Measurements from ENCODE around the gene MRPL54. TPM values are rescaled to one million over a fixed set of nuclear protein-coding genes. Genes with fewer than 3 reads are reported as not detected.

The MRPL54 gene
- total RNA-seq, 1 donor from 2014 or later = 120 TPM

DNA sequence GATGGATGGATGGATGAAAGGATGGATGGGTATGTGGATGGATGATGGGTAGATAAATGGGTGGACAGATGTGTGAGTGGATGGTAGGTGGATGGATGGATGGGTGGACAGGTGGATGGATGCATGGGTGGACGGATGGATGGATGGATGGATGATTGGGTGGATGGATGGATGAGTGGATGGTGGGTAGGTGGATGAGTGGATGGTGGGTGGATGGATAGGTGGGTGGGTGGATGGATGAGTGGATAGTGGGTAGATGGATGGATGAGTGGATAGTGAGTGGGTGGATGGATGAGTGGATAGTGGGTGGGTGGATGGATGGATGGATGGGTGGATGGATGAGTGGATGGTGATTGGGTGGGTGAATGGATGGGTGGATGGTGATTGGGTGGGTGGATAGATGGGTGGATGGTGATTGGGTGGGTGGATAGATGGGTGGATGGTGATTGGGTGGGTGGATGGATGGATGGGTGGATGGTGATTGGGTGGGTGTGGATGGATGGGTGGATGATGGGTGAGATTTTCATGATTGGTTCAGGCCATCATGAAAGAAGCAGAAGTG is 14.1 kb downstream of the MRPL54 start:
- TF ChIP-seq, protein P1, sequence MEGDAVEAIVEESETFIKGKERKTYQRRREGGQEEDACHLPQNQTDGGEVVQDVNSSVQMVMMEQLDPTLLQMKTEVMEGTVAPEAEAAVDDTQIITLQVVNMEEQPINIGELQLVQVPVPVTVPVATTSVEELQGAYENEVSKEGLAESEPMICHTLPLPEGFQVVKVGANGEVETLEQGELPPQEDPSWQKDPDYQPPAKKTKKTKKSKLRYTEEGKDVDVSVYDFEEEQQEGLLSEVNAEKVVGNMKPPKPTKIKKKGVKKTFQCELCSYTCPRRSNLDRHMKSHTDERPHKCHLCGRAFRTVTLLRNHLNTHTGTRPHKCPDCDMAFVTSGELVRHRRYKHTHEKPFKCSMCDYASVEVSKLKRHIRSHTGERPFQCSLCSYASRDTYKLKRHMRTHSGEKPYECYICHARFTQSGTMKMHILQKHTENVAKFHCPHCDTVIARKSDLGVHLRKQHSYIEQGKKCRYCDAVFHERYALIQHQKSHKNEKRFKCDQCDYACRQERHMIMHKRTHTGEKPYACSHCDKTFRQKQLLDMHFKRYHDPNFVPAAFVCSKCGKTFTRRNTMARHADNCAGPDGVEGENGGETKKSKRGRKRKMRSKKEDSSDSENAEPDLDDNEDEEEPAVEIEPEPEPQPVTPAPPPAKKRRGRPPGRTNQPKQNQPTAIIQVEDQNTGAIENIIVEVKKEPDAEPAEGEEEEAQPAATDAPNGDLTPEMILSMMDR (IDR thresholded peaks at IDR 0.05; ENCODE audit: insufficient read depth, low read length, poor library complexity, severe bottlenecking) = no peak
- Histone ChIP-seq H3K27me3 (ENCODE audit: control insufficient read depth, insufficient read depth, low read length) (peaks cover 10% of the 10 kb centered on the region), H3K4me3 (ENCODE audit: low read depth, low read length) (no peak overlapping the region), H3K36me3 (ENCODE audit: control insufficient read depth, insufficient read depth, low read length) (no peaks in the 10 kb centered on the region)
- DNase-seq (ENCODE audit: low read depth) = no peak

- no peak overlapping the region for H3K4me3 ChIP-seq (ENCODE audit: low read depth, low read length)
- H3K27me3 ChIP-seq (ENCODE audit: control insufficient read depth, insufficient read depth, low read length) = peaks cover 4% of the 10 kb centered on the region
- no peaks in the 10 kb centered on the region for H3K36me3 ChIP-seq (ENCODE audit: control insufficient read depth, insufficient read depth, low read length)
- no peak for DNase-seq (ENCODE audit: low read depth)
- TF ChIP-seq, protein P1 (IDR thresholded peaks at IDR 0.05; ENCODE audit: insufficient read depth, low read length, poor library complexity, severe bottlenecking) = no peak
Observed at GRCh38 chr19:3778104-3778867, 15.8 kb downstream of the MRPL54 start.

- no peaks in the 10 kb centered on the region for H3K36me3 ChIP-seq (ENCODE audit: control insufficient read depth, insufficient read depth, low read length)
- no peak for DNase-seq (ENCODE audit: low read depth)
- H3K27me3 ChIP-seq (ENCODE audit: control insufficient read depth, insufficient read depth, low read length) = peaks cover 8% of the 10 kb centered on the region
- H3K4me3 ChIP-seq (ENCODE audit: low read depth, low read length) = no peak overlapping the region
- TF ChIP-seq, protein P1 (IDR thresholded peaks at IDR 0.05; ENCODE audit: insufficient read depth, low read length, poor library complexity, severe bottlenecking) = no peak
Observed at GRCh38 chr19:3778899-3779723, 16.6 kb downstream of the MRPL54 start.

GRCh38 chr19:3780786-3781304 is 18.4 kb downstream of the MRPL54 start:
- Histone ChIP-seq H3K4me3 (ENCODE audit: low read depth, low read length) (no peak overlapping the region), H3K36me3 (ENCODE audit: control insufficient read depth, insufficient read depth, low read length) (no peaks in the 10 kb centered on the region), H3K27me3 (ENCODE audit: control insufficient read depth, insufficient read depth, low read length) (peaks cover 22% of the 10 kb centered on the region)
- TF ChIP-seq, protein P1 (IDR thresholded peaks at IDR 0.05; ENCODE audit: insufficient read depth, low read length, poor library complexity, severe bottlenecking) = no peak
- DNase-seq (ENCODE audit: low read depth) = no peak

DNA sequence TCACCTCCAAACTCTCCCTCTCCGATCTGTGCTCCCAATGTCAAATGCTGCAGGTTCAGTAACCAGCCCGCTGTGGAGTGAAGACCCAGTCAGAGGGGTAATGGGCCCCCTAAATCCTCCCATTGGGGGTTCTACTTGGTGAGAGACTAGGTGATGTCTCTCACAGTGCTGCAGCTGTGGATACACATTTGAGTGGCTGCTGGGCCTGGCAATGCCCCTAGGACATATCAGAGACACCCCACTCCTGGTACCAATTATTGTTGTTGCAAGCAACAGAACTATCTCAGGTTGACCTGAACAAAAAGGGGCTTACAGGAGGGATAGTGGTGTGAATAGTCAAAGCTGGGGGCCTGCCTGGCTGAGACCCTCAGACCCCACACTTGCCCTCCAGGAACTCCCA is 19.1 kb downstream of the MRPL54 start:
- TF ChIP-seq, protein P1 (IDR thresholded peaks at IDR 0.05; ENCODE audit: insufficient read depth, low read length, poor library complexity, severe bottlenecking) = no peak
- Histone ChIP-seq H3K4me3 (ENCODE audit: low read depth, low read length) (no peak overlapping the region), H3K36me3 (ENCODE audit: control insufficient read depth, insufficient read depth, low read length) (no peaks in the 10 kb centered on the region), H3K27me3 (ENCODE audit: control insufficient read depth, insufficient read depth, low read length) (peaks cover 28% of the 10 kb centered on the region)
- DNase-seq (ENCODE audit: low read depth) = no peak
